PC-3 (cell line): ENCODE results near the gene ARL6IP4. TPM values are rescaled to one million over a fixed set of nuclear protein-coding genes. Genes with fewer than 3 reads are reported as not detected.
"Not testable (repeated sequence)": the region's sequence is repeated elsewhere in the genome, so short reads cannot be mapped to it uniquely, and the experiment has no call there.

ENCODE experiments used
- ATAC-seq: fragments of 200-7000 bp; cut with Tn5 transposase; 2 replicates; pipeline ENCODE4 v1.9.1; 2020; ENCODE audit warnings: mild to moderate bottlenecking, moderate library complexity
- BruUV-seq: library from RNA; stranded (reverse); fragments of 400-500 nt; replicated peaks from 2 replicates; lab custom pipeline; 2021; lab: Mats Ljungman, UMichigan
- CTCF ChIA-PET: fragments of 300-600 bp; sonication (Branson Sonifier 250); formaldehyde crosslinking; loops from one replicate; lab custom pipeline; 2022; ENCODE audit warnings: antibody characterized with exemption; lab: Charles Lee
- POLR2A ChIA-PET: fragments of 300-600 bp; sonication (Branson Sonifier 250); formaldehyde crosslinking; loops from one replicate; lab custom pipeline; 2022; ENCODE audit warnings: antibody characterized with exemption; ENCODE audit not compliant: unreplicated experiment; lab: Charles Lee
- DNase-seq: peaks from one replicate; pipeline ENCODE4 v3.0.0-alpha.2; 2015
- H2AFZ ChIP-seq: fragments of 300-600 bp; sonication (generic); 2 replicates; pipeline ENCODE4 v1.6.0; 2016; ENCODE audit warnings: antibody characterized with exemption, low read length
- H3F3A ChIP-seq: fragments of 300-600 bp; sonication (generic); one replicate; pipeline ENCODE4 v1.6.0; 2017; ENCODE audit warnings: antibody characterized with exemption, low read length, control low read depth, mild to moderate bottlenecking; ENCODE audit not compliant: unreplicated experiment
- H3K27ac ChIP-seq: fragments of 300-600 bp; sonication (generic); 2 replicates; pipeline ENCODE4 v1.5.1; 2016; ENCODE audit warnings: mild to moderate bottlenecking, low read length
- H3K27me3 ChIP-seq: fragments of 300-600 bp; sonication (generic); 2 replicates; pipeline ENCODE4 v1.6.1; 2016; ENCODE audit warnings: low read length, mixed read lengths
- H3K36me3 ChIP-seq: fragments of 300-600 bp; sonication (generic); 2 replicates; pipeline ENCODE4 v1.6.1; 2016; ENCODE audit warnings: low read depth, mixed run types, low read length, mixed read lengths
- H3K4me1 ChIP-seq: fragments of 300-600 bp; sonication (generic); 2 replicates; pipeline ENCODE4 v1.5.1; 2016; ENCODE audit warnings: low read length; ENCODE audit not compliant: insufficient read depth
- H3K4me2 ChIP-seq: fragments of 300-600 bp; sonication (generic); 2 replicates; pipeline ENCODE4 v1.6.0; 2016; ENCODE audit warnings: low read length
- H3K4me3 ChIP-seq: fragments of 300-600 bp; sonication (generic); 2 replicates; pipeline ENCODE4 v1.5.1; 2016; ENCODE audit warnings: mild to moderate bottlenecking, low read length, mixed read lengths
- H3K79me2 ChIP-seq: fragments of 300-600 bp; sonication (generic); 2 replicates; pipeline ENCODE4 v1.6.1; 2017; ENCODE audit warnings: low read length, mixed read lengths
- H3K9ac ChIP-seq: fragments of 300-600 bp; sonication (generic); 2 replicates; pipeline ENCODE4 v1.6.0; 2016; ENCODE audit warnings: mild to moderate bottlenecking, low read length
- H3K9me2 ChIP-seq: fragments of 300-600 bp; sonication (generic); replicated peaks from 2 replicates; pipeline ENCODE4 v1.6.1; 2016; ENCODE audit warnings: mixed run types, low read length, mixed read lengths
- H3K9me3 ChIP-seq: fragments of 300-600 bp; sonication (generic); 2 replicates; pipeline ENCODE4 v1.6.1; 2016; ENCODE audit warnings: low read length, mixed read lengths
- H4K20me1 ChIP-seq: fragments of 300-600 bp; sonication (generic); 2 replicates; pipeline ENCODE4 v1.6.1; 2016; ENCODE audit warnings: low read length, mixed read lengths
- CTCF ChIP-seq: fragments of 300-600 bp; sonication (generic); conservative IDR thresholded peaks from 2 replicates; pipeline ENCODE4 v1.5.1; 2017; ENCODE audit warnings: antibody characterized with exemption, low read depth, mild to moderate bottlenecking, low read length
- EZH2 ChIP-seq: fragments of 300-600 bp; sonication (generic); IDR thresholded peaks from one replicate; pipeline ENCODE4 v1.6.1; 2017; ENCODE audit warnings: antibody characterized with exemption, mild to moderate bottlenecking, low read length; ENCODE audit not compliant: unreplicated experiment
- EZH2phosphoT487 ChIP-seq: fragments of 300-600 bp; sonication (generic); IDR thresholded peaks from 2 replicates; pipeline ENCODE4 v1.6.1; 2018; ENCODE audit warnings: mild to moderate bottlenecking, antibody characterized with exemption, low read length, borderline replicate concordance
- intact Hi-C: fragments of 100-400 bp; cut with micrococcal nuclease; formaldehyde crosslinking; loops from 2 replicates; pipeline ENCODE4 v1.9.0; 2023
- total RNA-seq: library from RNA; depleted of rRNA; stranded (reverse); fragments of >200 nt; gene quantifications from 2 replicates; pipeline ENCODE4 v1.2.3, GENCODE V29; 2014

Gene ARL6IP4
- total RNA-seq, 1 experiment from 2014 or later, result 363 TPM

- no peaks in the 10 kb centered on the region for H3K36me3 ChIP-seq
- BruUV-seq, result no TSS peak
- no peaks in the 10 kb centered on the region for H4K20me1 ChIP-seq
- no peak overlapping the region for H3K27ac ChIP-seq
- no peaks in the 10 kb centered on the region for H3K9me2 ChIP-seq
- H3K4me2 ChIP-seq, result no peak overlapping the region
- no peak for TF ChIP-seq EZH2
- no peak for TF ChIP-seq EZH2phosphoT487
- TF ChIP-seq CTCF, result no peak
- no peaks in the 10 kb centered on the region for H3K79me2 ChIP-seq
- ATAC-seq, result no peak
- H3F3A ChIP-seq, result no peaks in the 10 kb centered on the region
- no peaks in the 10 kb centered on the region for H3K4me1 ChIP-seq
- no peak overlapping the region for H2AFZ ChIP-seq
- intact Hi-C loops, result no loop called here
- ChIA-PET POLR2A (no interaction called here), CTCF (no interaction called here)
- H3K9me3 ChIP-seq, result no peaks in the 10 kb centered on the region
- no peaks in the 10 kb centered on the region for H3K27me3 ChIP-seq
- no peak overlapping the region for H3K9ac ChIP-seq
- no peak for DNase-seq
- H3K4me3 ChIP-seq, result no peak overlapping the region
Measured at GRCh38 chr12:123013185-123014095, 33.0 kb downstream of the ARL6IP4 start.

- H2AFZ ChIP-seq, CTCF ChIA-PET, H3K27me3 ChIP-seq: not testable (repeated sequence)
Measured at GRCh38 chr12:123014473-123014872, 34.0 kb downstream of the ARL6IP4 start.

GRCh38 chr12:123017753-123018152, 37.3 kb downstream of the ARL6IP4 start:
- Histone ChIP-seq H3K4me3 (no peak overlapping the region), H3K79me2 (no peaks in the 10 kb centered on the region), H2AFZ (no peak overlapping the region), H3K27me3 (no peaks in the 10 kb centered on the region), H3K9ac (no peak overlapping the region), H3K36me3 (no peaks in the 10 kb centered on the region), H4K20me1 (no peaks in the 10 kb centered on the region), H3K9me2 (no peaks in the 10 kb centered on the region), H3K27ac (no peak overlapping the region), H3F3A (no peaks in the 10 kb centered on the region), H3K4me2 (no peak overlapping the region), H3K9me3 (no peaks in the 10 kb centered on the region), H3K4me1 (no peaks in the 10 kb centered on the region)
- TF ChIP-seq CTCF, result no peak
- TF ChIP-seq EZH2phosphoT487, result no peak
- no peak for TF ChIP-seq EZH2
- intact Hi-C loops, result no loop called here
- CTCF ChIA-PET, result no interaction called here
- no TSS peak for BruUV-seq
- ATAC-seq (no peak), DNase-seq (no peak)
- POLR2A ChIA-PET, result interaction anchor here (0.6 kb wide), 1 partner anchor 215 kb away, joined by 3 read pairs; no protein-coding TSS in a partner anchor

More at GRCh38 chr12:123014473-123014872, 34.0 kb downstream of the ARL6IP4 start:
- POLR2A ChIA-PET, H3K4me1 ChIP-seq, H3K9ac ChIP-seq, ATAC-seq, H3K27ac ChIP-seq, H3K79me2 ChIP-seq, intact Hi-C loops, BruUV-seq, H4K20me1 ChIP-seq, H3K9me3 ChIP-seq, H3K9me2 ChIP-seq, H3K4me2 ChIP-seq, H3K4me3 ChIP-seq, DNase-seq, H3K36me3 ChIP-seq, H3F3A ChIP-seq: not testable (repeated sequence)
